ENCODE results near the gene NRTN.
"Not testable (repeated sequence)": the region's sequence is repeated elsewhere in the genome, so short reads cannot be mapped to it uniquely, and the experiment has no call there.

Gene NRTN, protein sequence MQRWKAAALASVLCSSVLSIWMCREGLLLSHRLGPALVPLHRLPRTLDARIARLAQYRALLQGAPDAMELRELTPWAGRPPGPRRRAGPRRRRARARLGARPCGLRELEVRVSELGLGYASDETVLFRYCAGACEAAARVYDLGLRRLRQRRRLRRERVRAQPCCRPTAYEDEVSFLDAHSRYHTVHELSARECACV

GRCh38 chr19:5804516-5805461 is at the start of gene NRTN:
TSS of gene NRTN (plus strand) at chr19:5805067. CDS start at chr19:5824166, 19,099 bp downstream.
- in situ Hi-C loops (cut with MboI; ENCODE audit: low sequenced_read_pairs) = loop anchor here (10.0 kb wide), 1 partner anchor 220 kb away; no protein-coding TSS in a partner anchor

DNA sequence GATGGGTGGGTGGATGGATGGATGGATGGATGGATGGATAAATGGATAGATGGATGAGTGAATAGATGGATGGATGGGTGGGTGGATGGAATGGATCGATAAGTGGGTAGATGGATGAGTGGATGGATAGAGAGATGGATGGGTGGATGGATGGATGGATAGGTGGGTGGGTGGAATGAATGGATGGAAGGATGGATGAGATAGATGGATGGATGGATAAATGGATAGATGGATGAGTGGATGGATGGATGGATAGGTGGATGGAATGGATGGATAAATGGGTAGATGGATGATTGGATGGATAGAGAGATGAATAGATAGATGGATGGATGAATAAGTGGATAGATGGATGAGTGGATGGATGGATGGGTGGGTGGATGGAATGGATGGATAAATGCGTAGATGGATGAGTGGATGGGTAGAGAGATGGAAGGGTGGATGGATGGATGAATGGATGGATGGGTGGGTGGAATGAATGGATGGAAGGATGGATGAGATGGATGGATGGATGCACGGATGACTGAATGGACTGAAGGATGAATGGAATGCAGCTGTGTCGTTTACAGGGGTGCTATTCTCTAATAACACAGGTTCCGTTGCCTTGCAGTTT is 42.2 kb upstream of the NRTN start:
- in situ Hi-C loops (cut with MboI; ENCODE audit: low sequenced_read_pairs) = no loop called here

DNA sequence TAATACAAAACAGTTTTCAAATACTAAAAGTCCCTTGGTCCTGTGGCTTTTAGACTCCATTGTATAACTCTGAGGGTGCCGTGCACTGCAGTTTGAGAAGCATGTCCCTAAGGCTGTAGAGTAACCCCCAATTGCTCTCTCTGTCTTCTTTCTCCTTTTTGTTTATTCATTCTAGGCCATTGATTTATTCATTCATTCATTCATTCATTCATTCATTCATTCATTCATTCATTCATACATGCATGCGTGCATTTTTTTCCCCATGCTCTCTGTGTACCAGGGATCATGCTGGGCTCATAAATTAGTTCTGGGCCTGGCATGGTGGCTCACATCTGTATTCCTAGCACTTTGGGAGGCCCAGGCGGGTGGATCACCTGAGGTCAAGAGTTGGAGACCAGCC is 39.6 kb upstream of the NRTN start:
- in situ Hi-C loops (cut with MboI; ENCODE audit: low sequenced_read_pairs) = no loop called here

DNA sequence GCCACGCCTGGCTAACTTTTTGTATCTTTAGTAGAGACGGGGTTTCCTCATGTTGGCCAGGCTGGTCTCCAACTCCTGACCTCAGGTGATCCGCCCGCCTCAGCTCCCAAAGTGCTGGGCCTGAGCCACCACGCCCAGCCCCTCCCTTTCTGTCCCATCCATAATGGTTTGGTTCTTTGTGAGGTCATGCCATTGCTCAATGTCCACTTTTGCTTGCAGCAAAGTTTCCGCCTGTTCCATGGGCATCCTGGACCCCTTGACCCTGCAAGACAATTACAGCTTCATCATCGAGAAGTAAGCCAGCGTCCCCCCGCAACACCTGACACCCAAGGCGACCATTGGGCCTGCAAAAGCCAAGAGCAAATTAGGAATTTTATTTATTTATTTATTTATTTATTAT is 36.9 kb upstream of the NRTN start:
- in situ Hi-C loops (cut with MboI; ENCODE audit: low sequenced_read_pairs) = no loop called here

DNA sequence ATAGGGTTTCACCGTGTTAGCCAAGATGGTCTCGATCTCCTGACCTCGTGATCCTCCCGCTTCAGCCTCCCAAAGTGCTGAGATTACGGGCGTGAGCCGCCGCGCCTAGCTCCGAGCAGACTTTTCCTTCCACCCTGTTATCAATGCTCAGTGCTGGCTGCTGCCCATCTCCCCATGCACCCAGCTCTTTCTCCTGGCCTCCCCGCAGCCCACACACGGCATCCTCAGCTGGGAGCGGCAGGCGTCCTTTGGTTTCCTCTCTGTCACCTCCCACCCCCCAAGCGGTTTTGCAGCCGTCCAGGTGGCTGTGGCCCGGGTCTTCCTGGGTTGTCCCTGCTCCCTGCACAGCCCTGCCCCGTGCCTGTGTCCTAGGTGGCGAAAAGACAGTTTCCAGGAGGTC is 32.5 kb upstream of the NRTN start:
- in situ Hi-C loops (cut with MboI; ENCODE audit: low sequenced_read_pairs) = no loop called here

DNA sequence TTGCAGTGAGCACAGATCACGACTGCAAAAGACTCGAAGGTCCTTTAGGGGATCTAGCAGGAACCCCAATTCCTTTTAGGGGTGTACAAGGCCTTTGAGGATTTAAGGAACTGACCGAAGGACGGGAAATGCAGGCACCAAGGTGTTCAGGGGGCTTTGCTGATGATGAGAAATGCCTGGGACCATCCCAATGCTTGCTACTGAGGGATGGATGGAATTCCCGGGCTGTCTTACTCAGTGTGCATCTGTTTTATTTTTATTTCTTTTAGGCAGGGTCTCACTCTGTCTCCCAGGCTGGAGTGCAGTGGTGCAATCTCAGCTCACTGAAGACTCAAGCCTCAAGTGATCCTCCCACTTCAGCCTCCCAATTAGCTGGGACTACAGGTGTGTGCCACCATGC is 31.6 kb upstream of the NRTN start:
- in situ Hi-C loops (cut with MboI; ENCODE audit: low sequenced_read_pairs) = no loop called here

DNA sequence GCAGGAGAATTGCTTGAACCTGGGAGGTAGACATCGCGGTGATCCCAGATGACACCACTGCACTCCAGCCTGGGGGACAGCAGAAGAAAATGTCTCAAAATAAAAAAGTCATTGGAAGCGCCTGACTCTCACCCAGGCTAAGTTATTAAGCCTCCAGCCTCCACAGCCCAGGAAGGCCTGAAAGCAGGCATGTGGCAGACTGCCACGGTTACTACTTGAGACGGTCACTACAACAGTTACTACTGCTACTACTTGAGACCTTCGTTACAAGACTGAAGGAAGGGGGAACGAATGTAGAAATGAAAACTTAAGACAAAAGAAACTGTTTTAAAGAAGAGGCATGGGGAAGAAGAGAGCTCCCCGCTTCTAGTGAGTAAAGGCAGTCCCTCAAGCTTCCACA is 29.9 kb upstream of the NRTN start:
- in situ Hi-C loops (cut with MboI; ENCODE audit: low sequenced_read_pairs) = no loop called here

- in situ Hi-C loops (cut with MboI; ENCODE audit: low sequenced_read_pairs) = no loop called here
Observed at GRCh38 chr19:5775668-5776309, 29.1 kb upstream of the NRTN start.

DNA sequence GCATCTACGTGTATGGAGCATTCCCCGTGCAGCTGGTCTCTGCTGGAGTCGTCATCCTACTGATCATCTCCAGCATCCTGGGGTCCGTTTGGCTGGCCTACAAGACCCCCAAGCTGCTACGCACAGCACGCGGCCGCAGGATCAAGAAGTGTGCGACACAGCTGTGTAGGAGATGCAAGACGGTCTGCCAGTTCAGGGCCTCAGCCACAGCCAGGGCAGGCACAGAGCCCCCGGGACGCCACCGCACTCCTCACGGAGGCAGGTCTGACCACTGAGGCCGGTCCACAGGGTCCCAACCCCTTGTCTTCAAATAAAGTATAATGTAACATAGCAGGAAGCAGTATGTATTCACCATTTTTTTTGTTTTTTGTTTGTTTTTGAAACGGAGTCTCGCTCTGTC is 26.5 kb upstream of the NRTN start:
- in situ Hi-C loops (cut with MboI; ENCODE audit: low sequenced_read_pairs) = no loop called here

GRCh38 chr19:5780916-5781315 is 24.0 kb upstream of the NRTN start:
- in situ Hi-C loops (cut with MboI; ENCODE audit: low sequenced_read_pairs) = not testable (repeated sequence)

GRCh38 chr19:5782322-5782721 is 22.5 kb upstream of the NRTN start:
- in situ Hi-C loops (cut with MboI; ENCODE audit: low sequenced_read_pairs) = no loop called here

DNA sequence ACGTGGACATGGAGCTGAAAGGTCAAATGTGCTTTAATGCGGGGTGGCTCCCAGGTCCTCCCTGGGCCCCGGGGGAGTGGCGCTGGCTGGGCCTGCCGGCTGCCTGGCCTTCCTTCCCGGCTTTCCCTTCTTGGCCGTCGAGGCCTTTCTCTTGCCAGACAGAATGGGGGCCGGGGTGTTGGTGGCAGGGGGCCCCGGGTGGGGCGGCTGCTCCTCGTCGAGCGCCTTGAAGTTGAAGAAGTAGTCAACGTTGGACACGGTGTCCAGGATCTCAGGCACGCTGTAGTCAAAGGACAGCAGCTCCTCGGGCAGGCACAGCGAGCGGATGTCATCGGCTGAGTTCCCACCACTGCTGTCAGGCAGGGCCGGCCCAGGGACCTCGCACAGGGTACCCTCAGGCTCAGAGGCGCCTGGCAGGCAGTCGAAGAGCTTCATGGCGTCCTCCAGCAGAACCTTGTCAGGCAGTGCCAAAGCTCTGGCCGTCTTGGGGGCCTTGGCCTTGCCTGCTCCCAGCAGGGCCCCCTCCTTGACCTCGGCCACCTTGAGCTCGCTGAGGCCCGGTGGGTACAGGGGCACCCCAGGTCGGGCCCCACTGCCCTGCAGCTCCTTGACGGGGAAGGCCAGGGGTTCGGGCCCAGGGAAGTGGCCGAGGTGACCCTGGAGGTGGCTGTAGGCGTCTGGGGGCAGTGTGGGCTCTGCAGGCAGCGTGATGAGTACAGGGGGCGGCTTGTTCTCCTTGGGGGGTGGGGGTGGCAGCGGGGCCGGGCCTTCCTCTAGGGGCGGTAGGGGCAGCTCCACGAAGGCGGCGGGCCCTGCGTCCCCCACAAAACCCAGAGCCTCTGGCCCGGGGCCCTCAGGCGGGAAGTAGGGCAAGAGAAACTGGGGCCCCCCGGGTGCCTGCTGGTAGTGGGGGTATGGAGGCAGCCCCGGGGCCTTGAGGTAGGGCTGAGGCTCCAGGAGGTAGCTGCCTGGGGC is 21.6 kb upstream of the NRTN start:
- in situ Hi-C loops (cut with MboI; ENCODE audit: low sequenced_read_pairs) = no loop called here

DNA sequence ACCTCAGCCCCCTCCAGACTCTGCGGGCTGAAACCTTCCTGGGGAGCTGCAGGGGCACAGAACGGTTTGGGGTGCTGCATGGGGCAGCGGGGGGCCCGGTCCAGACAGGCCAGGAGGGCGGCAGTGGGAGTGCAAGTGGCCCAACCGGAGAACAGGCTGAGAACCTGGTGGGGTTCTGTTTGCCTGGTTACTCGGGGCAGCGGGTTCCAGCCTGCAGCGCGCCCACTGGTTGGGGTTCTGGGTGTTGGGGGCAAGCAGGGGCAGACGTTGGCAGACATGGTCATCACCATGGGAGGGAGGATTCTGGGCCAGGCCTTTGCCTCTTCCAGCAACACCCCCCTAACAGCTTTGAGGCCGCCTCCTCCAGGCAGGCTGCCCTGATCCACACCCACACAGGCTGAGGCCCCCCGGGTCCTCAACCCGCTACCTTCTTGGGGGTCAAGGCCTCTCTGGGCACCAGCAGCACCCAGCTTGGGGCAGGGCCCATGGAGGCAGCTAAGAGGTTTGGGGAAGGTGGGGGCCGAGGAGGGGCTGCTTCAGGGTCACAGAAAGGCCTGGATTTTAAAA is 20.2 kb upstream of the NRTN start, which contains the start of gene PRR22:
TSS of gene PRR22 (minus strand) at position 166 of the 567 bp plus-strand sequence. CDS start at position 80, 86 bp downstream.
- in situ Hi-C loops (cut with MboI; ENCODE audit: low sequenced_read_pairs) = no loop called here

- in situ Hi-C loops (cut with MboI; ENCODE audit: low sequenced_read_pairs) = no loop called here
Observed at GRCh38 chr19:5785423-5785822, 19.4 kb upstream of the NRTN start.

DNA sequence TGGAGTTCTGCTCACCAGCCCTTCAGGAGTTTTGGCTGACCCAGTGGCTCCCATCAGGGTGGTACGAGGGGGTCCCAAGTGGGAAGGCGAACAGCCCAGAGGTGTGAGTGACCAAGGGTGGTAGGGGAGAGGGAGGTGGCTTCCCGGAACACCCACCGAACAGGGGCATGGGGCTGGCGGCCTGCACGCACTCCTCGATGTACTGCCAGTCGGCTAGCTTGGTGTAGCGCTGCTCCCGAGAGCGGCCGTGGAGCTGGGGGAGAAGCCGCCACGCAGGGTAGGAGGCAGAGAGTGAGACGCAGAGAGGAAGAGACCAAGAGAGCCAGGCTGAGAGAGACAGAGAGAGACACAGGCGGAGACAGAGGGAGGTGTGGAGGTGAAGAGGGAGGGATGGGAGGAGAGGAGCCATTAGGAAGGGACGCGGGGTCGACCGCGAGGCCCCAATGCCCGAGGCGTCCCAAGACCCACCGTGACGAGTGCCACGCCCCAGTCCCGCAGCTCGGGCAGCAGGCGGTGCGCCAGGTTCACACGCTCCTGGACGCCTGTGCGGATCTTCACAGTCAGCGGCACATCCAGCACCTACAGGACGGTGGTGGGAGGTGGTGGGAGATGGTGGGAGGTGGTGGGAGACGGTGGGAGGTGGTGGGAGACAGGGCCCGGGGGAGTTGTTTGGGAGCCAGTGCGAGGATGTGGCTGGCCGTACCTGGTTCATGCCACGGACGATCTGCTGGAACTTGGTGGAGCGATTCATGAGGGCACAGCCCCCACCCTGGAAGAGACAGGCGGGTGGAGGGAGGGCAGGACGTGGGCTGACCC is 18.1 kb upstream of the NRTN start:
- in situ Hi-C loops (cut with MboI; ENCODE audit: low sequenced_read_pairs) = no loop called here

GRCh38 chr19:5787409-5788182 is 17.3 kb upstream of the NRTN start:
- in situ Hi-C loops (cut with MboI; ENCODE audit: low sequenced_read_pairs) = no loop called here

DNA sequence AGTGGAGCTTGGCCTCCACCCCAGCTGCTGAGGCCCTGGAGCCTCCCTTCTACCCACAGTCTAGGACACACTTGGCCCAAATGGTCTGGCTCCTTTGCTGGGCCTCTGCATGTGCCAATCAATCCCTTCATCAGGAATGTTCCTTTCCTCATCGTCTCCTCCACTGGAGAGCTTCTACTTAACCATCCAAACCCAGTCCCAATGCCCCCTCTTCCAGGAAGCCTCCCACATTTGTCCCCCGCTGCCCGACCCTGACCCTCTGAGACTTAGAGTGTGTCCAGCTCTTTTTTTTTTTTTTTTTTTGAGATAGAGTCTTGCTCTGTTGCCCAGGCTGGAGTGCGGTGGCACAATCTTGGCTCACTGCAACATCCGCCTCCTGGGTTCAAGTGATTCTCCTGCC is 16.4 kb upstream of the NRTN start:
- in situ Hi-C loops (cut with MboI; ENCODE audit: low sequenced_read_pairs) = no loop called here

DNA sequence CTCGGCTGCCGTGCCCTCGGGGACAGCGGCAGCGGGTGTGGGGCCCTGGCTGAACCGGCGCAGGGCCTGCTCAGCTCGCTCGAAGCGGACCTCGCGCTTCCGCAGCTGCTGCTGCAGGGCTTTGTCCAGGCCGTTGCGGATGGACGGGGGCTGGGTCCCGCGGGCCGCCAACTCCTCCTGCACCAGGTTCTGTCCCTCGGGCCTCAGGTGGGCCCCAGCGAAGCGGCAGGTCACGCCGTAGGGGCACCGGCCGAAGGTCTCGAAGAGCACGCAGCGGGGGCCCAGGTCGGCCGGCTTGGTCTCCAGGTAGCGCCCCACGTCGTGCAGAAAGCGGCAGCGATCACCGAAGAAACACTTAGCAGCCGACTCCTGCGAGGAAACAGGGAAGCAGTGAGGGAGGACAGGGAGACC is 15.5 kb upstream of the NRTN start:
- in situ Hi-C loops (cut with MboI; ENCODE audit: low sequenced_read_pairs) = no loop called here
